Epidermal melanocyte (primary cell): Measurements from ENCODE around the gene NPC1.
A peak's percentile ranks its signal among the peaks of the same experiment; 100 is the strongest.
"Not testable (repeated sequence)": the region's sequence is repeated elsewhere in the genome, so short reads cannot be mapped to it uniquely, and the experiment has no call there.

Source experiments
- DNase-seq: peaks from one replicate; pipeline ENCODE4 v3.0.0; 2011; ENCODE audit warnings: low spot score; ENCODE audit not compliant: insufficient read length

NPC1 gene

DNA sequence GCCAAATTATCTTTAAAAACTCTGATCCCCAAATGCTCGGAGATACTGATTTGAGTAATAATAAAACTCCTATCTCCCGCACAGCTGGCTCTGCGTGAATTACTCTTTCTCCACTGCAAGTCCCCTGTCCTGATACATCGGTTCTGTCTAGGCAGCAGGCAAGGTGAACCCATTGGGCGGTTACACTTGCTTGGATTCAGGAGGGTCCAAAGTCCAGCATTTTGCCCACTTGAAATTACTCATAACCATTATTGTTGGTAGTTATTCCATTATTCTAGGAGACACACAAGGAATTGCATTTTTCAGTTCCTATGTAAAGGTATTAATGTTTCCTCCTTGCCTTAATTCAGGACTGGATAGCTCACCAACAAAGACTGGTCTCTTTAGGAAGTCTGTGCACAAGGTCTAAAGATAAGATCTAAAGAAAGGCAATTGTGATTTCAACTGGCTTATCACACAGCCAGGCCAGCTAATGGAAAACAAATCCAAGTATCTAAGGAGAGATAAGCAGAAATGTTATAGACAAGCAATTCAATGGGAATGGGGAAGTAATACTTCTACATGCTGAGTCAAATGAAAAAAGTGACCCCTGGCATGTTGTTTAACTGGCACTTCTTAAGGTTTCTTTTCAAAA is 23.2 kb upstream of the NPC1 start:
- DNase-seq = no peak

DNA sequence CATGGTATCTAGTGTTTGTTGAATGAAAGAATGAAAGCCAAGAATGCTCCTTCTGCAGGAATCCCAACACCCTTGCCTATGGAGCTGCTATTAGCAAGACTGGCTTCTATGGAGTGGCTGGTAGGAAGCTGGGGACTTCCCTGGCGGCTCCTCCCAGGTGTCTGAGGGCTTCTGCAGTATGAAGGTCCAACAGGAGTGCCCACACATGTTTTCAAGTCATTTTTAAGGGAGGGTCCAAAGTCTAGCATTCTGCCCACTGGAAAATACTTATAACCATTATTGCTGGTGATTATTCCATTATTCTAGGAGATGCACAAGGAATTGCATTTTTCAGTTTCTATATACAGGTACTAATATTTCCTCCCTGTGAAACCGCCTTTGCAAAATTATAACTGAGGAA is 21.9 kb upstream of the NPC1 start:
- no peak for DNase-seq

DNA sequence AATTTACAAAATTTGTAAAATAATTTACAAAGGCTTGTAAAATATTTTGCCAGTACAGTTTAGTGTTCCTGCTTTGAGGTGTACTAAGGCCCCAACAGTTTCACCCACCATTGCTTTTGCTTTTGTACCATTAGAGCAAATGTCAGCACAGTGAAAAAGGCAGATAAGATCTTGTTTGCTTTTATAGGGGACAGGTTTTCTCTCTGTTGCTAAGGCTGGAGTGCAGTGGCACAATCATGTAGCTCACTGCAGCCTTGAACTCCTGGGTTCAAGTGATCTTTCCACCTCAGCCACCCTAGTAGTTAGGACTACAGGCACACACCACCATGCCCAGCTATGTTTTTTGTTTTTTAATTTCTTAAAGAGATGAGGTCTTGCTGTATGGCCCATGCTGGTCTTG is 19.6 kb upstream of the NPC1 start:
- DNase-seq = no peak

DNA sequence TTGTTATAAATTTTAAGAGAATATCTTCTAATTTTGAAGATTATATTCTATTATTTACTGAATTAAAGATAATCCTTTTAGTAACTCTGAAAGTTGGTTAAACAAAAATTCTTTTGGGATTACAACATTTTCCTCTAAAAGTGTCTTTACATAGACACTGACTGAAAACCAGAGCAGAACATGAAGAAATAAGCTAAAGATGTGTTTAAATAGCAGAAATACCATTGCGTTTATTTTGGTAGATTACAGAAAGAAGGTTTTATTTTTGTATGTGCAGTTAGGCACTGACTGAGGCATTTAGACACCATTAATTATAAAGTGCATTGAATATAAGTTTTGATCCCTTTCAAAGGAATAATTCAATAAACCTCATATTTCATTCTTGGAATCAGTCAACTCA is 13.5 kb upstream of the NPC1 start:
- DNase-seq = no peak

DNA sequence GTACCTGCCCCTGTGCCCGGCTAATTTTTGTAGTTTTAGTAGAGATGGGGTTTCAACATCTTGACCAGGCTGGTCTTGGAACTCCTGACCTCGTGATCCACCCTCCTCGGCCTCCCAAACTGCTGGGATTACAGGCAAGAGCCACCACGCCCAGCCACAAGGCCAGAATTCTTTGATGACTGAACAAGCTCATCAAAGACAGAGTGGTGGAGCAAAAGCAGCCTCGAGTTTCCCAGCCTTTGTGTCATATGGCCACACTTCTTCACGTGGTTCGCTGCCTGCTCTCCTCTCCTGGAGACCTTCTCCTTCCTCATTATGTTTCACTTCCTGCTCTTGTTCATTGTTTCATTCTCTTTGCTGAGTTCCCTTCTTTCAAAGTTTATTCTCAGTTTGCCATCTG is 9.9 kb upstream of the NPC1 start:
- DNase-seq = no peak

DNA sequence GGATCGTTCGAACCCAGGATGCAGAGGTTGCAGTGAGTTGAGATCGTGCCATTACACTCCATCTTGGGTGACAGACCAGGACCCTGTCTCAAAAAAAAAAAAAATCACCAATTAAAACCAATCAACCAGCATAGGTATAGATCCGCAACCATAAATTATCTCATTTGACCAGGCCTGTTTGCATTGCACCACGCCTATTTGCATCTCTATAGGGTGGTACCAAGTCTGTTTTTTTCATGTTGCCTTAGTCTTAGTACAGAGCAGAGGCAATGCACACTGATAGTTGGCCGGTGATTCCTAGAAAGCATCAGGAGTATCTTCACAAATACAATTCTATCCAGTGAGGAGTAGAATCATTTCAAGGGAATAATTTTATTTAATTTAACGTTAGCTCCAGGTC is 9.3 kb upstream of the NPC1 start:
- no peak for DNase-seq

DNA sequence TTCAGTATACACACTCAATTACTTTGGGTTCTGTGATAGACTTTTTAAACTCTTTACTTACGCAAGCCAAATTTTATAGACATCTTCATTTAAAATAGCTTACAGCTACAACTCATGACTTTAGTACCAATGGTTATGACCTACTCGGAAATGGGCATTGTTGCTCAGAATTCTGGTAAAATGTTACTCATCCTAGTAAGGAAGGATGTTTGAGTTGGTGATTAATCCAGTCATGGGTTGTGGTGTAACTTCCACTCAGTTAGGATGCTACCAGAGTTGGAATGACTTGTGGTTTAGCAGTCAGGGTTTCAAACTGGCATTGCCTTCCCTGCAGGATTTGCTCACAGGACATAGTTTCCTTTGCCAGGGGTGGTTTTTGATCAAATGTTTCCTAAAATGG is 7.4 kb upstream of the NPC1 start:
- DNase-seq = no peak

DNA sequence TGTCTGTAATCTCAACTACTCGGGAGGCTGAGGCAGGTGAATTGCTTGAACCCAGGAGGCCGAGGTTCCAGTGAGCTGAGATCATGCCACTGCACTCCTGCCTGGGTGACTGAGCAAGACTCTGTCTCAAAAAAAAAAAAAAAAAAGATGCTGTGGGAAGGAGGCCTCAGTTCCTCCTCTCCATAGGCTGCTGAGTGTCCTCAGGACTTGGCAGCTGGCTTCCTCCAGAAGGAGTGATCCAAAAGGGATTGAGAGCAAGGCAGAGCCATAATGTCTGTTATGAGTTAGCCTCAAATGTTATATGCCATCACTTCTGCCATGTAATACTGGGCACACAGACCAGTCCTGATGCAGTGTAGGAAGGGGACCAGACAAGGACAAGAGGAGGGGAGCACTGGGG is 6.6 kb upstream of the NPC1 start:
- no peak for DNase-seq

DNA sequence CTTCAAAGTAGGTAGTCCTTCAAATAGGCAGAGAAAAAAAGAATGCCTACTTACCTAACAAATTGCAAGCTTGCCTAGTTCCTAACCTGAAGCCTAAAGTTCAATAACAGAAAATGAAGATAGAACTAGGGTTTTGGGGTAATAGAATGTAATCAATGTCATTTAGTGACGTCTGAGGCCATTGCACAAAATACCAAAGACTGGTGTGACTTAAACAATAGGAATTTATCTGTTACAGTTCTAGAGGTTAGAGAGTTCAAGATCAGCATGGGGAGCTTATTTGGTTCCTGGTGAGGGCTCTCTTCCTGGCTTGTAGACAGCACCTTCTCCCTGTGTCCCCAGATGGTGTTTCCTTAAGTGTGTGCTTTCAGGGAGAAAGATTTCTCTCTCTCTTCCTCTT is 4.7 kb upstream of the NPC1 start:
- no peak for DNase-seq

DNA sequence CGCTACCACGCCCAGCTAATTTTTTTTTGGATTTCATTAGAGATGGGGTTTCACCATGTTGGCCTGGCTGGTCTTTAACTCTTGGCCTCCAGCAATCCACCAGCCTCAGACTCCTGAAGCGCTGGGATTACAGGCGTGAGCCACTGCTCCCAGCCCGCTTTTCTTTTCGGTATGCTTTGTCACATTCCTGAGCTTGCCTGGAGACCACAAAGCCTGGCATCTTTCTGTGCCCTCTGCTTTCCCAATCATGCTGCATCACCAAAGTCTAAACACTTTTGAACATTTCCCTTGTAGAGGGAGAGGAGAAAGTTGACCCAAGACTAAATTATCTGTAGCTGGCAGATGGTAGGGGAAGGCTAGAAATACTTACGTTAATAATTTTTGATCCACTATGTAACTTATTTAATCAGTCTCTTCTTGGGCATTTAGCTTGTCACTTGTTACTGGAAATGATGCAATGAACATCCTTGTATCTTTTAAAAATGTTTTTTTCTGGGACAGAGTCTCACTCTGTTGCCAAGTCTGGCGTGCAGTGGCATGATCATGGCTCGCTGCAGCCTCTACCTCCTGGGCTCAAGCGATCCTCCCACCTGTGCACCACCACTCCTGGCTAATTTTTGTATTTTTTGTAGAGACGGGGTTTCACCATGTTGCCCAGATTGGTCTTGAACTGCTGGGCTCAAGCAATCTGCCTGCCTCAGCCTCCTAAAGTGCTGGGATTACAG is 2.7 kb upstream of the NPC1 start:
- DNase-seq = no peak

DNA sequence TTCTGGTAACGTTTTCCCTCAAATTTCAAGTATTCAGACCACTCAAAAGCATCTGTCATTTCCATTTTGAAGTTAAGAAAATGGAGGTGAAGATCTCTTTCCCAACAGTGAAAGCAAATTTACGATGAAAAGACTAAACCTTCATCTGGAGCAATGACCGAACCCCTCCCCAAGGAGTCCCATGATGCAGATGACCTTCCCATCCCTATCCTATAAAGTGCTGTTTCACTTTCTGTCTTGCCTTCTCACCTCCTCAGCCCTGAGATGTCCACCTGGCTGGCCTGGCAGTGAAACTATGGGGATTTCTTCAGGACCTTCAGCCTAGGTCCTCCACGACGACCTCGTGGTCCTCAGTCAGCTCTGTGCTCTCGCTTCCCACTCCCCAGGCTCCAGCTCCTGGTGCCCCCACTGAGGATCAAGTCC is 925 bp upstream of the NPC1 start:
- DNase-seq = no peak

DNA sequence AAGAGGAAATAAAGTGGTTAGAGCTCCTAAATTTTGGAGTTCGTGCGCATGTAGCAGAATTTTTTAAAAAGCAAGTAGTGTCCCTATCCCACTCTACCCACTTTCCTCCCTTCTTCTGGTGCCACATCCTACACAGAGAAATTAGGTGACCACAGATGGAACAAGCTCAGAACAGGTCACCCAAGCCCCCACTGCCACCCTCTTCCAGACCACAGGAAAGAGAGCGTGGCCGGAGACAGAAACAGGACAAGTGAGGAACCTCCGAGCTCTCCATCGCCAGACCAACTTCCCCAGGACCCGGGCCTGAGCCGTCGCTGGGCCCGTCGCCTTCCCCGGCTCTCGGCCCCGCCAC is 433 bp downstream of the NPC1 start:
- no peak for DNase-seq

DNA sequence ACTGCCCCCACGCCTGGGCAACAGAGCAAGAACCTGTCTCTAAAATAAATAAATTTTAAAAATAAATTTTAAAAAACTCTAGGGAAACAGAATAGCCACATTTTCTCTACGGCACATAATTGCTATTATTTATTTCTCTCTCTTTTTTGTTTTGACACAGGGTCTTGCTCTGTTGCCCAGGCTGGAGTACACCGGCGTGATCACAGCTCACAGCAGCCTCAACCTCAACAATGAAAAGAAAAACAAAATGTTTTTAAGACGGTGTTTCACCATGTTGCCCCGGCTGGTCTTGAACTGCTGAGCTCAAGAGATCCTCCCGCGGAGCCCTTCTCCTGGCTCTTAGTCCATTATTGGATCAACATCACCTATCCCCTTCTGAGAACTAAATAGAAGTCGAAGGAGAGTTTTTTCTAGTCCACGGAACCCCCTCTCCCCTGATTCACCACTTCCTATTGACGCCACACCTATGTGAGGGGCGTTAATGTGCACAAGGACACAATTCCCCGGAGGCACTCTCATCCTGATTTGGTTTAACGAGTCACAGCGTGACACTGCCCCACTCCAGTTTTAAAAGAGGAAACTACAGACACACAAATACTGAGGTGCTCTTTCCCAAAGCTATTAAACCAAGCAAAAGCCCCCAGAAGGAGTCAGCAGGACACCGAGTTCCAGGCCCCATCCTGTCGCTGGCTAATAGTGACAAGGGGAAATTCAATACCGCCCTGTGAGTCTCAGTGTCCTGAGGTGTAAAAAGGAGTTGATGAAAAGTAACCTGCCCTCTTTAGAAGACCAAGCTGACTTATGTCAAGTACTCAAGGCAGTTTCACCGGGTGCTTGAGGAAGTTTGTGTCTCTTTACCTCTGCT is 1.1 kb downstream of the NPC1 start:
- no peak for DNase-seq

DNA sequence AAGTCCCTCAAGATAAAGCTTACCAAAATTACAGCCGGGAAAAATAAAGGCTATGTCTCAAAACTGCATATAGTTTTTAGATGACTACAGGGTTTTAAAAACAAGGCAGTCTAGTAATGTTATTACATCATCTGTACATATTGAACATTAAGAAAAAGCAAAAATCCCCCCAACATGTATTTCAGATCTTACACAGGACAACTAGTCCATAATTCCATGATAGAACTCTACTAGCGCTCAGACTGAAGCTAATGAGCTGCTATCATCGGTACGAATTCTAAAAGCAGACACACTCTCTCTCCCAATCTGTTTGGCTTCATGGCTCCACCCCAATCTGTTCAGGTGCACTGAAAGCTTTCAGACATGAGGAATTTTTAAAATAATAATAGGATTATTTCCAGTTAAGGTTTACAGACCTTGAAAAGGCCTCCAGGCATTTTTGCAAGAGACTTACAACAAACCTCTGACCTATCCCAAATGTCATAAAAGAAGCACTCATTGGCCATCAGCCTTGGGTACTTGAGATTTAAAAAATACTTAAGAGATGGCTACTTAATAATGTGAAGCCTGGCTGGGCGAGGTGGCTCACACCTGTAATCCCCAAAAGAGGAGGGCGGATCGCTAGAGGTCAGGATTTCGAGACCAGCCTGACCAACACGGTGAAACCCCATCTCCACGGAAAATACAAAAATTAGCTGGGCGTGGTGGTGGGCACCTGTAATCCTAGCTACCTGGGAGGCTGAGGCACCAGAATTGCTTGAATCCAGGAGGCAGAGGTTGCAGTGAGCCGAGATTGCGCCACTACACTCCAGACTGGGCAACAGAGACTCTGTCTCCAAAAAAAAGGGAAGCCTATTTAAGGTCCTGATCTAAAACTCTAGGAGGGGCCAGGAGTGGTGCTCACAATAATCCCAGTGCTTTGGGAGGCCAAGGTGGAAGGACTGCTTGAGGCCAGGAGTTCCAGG is 2.0 kb downstream of the NPC1 start:
- DNase-seq = no peak

DNA sequence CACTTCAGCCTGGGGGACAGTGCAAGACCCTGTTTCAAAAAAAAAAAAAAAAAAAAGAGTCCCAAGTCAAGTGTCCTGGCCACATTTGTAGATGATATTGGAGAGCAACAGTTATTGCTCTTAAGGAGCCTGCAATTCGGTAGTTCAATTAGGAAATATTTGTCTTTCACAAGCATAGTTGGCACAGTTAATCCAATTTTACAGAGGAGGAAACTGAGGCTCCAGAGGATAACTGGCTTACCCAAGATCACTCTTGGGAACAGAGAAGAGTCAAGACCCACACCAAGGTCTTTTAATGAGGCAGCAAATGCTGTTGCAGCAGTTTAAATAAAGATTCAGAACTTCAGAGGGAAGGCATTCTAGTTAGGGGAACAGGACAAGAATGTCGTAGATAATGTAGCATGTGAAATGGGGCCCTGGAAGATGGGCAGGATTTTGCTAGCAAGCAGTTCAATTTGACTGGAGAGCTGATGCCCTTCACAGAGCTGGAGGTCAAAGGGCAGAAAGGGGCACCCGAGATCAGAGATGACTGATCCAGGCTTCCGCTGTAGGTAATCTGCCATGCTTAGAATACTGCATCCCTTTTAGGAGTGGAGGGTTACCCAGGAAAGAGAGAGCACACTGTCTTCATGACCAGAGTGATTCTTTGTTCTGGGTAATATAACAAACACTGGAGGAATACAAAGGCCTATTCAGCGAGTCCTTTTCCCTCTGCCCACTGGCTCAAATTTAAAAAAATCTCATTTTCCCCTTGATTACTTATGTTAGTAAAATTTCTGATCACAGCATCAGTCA is 3.0 kb downstream of the NPC1 start:
- DNase-seq = peak; percentile 50

DNA sequence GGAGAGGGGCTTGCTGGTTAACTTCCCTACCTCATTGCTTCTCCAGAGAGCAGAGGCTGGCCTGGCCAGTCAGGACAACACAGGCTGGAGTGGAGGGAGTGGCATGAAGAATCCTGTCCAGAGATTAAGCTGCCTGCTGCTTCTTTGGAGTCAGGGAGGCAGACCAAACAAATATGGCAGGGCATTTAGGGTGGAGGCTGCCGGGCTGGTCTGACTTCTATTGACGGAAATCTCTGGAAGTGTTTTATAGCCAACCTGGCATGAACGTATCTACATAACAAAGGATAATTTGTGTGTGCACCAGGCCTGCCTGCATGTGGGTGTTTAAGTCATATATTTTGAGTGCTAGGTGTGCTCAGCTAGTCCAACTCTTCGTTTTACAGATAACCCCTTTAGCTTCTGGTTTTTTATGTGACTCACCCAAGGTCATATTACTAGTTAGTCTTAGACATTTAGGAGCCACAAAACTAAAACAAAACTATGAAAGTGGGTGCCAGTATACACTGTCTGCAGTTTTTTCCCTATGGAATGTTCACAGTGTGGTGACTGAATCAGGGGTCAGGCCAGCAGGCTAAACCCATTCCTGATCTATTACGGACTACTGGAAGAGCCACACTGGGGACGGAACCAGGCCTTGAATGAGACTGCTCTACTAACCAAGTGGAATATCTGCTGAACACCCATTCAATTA is 5.5 kb downstream of the NPC1 start:
- no peak for DNase-seq

DNA sequence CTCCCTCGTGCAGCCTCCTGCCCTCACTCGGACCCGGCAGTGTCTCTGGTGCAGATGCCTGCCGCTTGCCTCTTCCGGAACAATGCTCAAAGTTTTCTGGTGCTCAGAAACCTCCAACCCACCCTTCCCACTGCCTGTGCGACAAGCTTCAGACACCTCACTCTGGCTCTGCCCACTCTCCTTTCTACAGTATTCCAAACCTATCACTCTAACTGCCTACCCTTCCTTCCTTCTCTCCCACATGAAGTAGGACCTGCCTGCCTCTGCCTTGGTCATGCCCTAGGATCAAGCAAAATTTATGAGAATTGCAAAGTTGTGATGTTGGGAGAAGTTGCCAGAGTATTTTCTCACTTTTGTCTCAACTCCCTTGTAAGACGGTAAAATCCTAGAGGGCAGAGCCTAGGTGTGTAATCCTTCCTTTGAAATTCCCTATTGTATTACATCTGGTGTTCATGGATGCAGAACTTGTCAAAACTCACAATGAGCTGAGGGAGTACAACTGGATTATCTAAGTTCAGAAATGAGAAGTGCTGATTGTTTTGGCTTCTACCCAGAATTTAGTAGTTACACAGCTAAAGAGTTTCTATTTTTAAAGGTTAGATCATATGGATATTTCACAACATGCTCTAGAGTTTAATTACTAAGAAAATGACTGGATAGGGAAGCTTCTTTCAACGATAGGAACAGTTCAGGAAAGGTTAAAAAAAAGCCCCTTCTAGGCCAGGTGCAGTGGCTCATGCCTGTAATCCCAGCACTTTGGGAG is 7.2 kb downstream of the NPC1 start:
- DNase-seq = no peak

DNA sequence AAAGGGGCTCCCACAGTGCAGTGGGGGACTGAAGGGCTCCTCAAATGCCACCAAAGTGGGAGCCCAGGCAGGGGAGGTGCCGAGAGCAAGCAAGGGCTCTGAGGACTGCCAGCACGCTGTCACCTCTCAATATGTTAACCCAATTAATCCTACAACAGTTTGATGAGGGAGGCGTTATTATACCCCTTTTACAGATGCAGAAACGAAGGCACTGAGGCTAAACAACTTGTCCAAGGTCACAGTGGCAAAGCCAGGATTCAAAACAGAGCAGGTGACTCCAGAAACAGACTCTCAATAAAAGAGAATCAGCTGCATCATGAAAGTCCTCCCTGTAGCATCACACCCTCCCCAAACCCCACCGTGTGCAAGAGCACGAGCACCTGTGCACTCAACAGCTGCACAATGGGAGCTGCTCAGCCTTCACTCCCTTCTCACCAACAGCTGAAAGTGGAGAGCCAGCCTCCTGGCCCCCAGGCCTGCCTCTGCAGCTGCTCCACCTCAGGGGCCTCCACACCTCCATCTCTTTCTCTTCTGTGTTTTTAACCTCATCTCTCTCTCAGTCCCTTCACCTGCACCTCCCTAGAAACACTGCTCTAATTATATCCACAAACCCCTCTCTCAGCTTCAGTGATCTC is 8.1 kb downstream of the NPC1 start:
- DNase-seq = no peak

DNA sequence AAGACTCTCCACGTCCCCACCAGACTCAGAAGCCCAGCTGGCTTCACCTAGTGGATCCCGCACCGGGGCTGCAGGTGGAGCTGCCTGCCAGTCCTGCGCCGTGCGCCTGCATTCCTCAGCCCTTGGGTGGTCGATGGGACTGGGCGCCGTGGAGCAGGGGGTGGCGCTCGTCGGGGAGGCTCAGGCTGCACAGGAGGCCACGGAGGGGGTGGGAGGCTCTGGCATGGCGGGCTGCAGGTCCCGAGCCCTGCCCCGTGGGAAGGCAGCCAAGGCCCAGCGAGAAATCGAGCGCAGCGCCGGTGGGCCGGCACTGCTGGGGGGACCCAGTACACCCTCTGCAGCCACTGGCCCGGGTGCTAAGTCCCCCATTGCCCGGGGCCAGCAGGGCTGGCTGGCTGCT is 8.8 kb downstream of the NPC1 start:
- DNase-seq = not testable (repeated sequence)
